Hepatocyte (in vitro differentiated cells): Measurements from ENCODE around the gene NRG2. TPM values are rescaled to one million over a fixed set of nuclear protein-coding genes. Genes with fewer than 3 reads are reported as not detected.

Experiments
- DNase-seq: peaks from one replicate; pipeline ENCODE4 v3.0.0-alpha.2; 2016; ENCODE audit warnings: low spot score
- H2AFZ ChIP-seq: fragments of 200-600 bp; sonication (generic); 2 replicates; pipeline ENCODE4 v1.6.0; 2016; ENCODE audit warnings: antibody characterized with exemption, mild to moderate bottlenecking
- H3K27ac ChIP-seq: fragments of 200-600 bp; sonication (generic); 2 replicates; pipeline ENCODE4 v1.5.1; 2016; ENCODE audit warnings: mild to moderate bottlenecking
- H3K27me3 ChIP-seq: fragments of 200-600 bp; sonication (generic); 2 replicates; pipeline ENCODE4 v1.6.1; 2016
- H3K36me3 ChIP-seq: fragments of 200-600 bp; sonication (generic); replicated peaks from 2 replicates; pipeline ENCODE4 v1.5.1; 2016; ENCODE audit warnings: low read depth; ENCODE audit not compliant: insufficient read depth
- H3K4me1 ChIP-seq: fragments of 200-600 bp; sonication (generic); 2 replicates; pipeline ENCODE4 v1.5.1; 2016; ENCODE audit warnings: mild to moderate bottlenecking, moderate library complexity; ENCODE audit not compliant: insufficient read depth
- H3K4me2 ChIP-seq: fragments of 200-600 bp; sonication (generic); 2 replicates; pipeline ENCODE4 v1.6.0; 2016
- H3K4me3 ChIP-seq: fragments of 200-600 bp; sonication (generic); 2 replicates; pipeline ENCODE4 v1.5.1; 2016; ENCODE audit warnings: mild to moderate bottlenecking
- H3K79me2 ChIP-seq: fragments of 200-600 bp; sonication (generic); 2 replicates; pipeline ENCODE4 v1.6.0; 2017; ENCODE audit warnings: mild to moderate bottlenecking
- H3K9me2 ChIP-seq: fragments of 200-600 bp; sonication (generic); replicated peaks from 2 replicates; pipeline ENCODE4 v1.6.0; 2017; ENCODE audit warnings: mild to moderate bottlenecking; ENCODE audit not compliant: insufficient read depth
- H3K9me3 ChIP-seq: fragments of 200-600 bp; sonication (generic); 2 replicates; pipeline ENCODE4 v1.5.1; 2016; ENCODE audit warnings: low read depth, mild to moderate bottlenecking
- H4K20me1 ChIP-seq: fragments of 200-600 bp; sonication (generic); 2 replicates; pipeline ENCODE4 v1.6.0; 2016; ENCODE audit warnings: mild to moderate bottlenecking; ENCODE audit not compliant: insufficient read depth, poor library complexity, severe bottlenecking
- CTCF ChIP-seq: fragments of 200-600 bp; sonication (generic); IDR thresholded peaks from 2 replicates; pipeline ENCODE4 v1.5.1; 2016; ENCODE audit warnings: antibody characterized with exemption, mild to moderate bottlenecking; ENCODE audit not compliant: poor library complexity
- EZH2 ChIP-seq: fragments of 200-600 bp; sonication (generic); IDR thresholded peaks from 2 replicates; pipeline ENCODE4 v1.6.1; 2016; ENCODE audit warnings: antibody characterized with exemption, mild to moderate bottlenecking, borderline replicate concordance
- EZH2phosphoT487 ChIP-seq: fragments of 200-600 bp; sonication (generic); IDR thresholded peaks from one replicate; pipeline ENCODE4 v1.6.1; 2018; ENCODE audit warnings: antibody characterized with exemption, mild to moderate bottlenecking, low read depth, moderate library complexity; ENCODE audit not compliant: unreplicated experiment, severe bottlenecking
- WGBS: methylation state at CpG from one replicate; pipeline ENCODE4 v1.1.6; 2016; ENCODE audit warnings: low lambda C conversion rate; ENCODE audit errors: missing lambda C conversion rate; 5-methylcytosine and 5-hydroxymethylcytosine counted together
- polyA plus RNA-seq: library from polyadenylated mRNA; unstranded; fragments of >200 nt; fragmentation: Nextera tagmentation; extraction: Ambion mirVana; gene quantifications from 2 replicates; pipeline ENCODE4 v1.2.1, GENCODE V29; 2016
- total RNA-seq: library from RNA; depleted of rRNA; stranded (reverse); fragments of >200 nt; gene quantifications from 2 replicates; pipeline ENCODE4 v1.2.3, GENCODE V29; 2014

NRG2 gene
- total and polyA plus RNA-seq, 2 experiments from 2014 or later: 1.4 to 1.5 TPM

DNA sequence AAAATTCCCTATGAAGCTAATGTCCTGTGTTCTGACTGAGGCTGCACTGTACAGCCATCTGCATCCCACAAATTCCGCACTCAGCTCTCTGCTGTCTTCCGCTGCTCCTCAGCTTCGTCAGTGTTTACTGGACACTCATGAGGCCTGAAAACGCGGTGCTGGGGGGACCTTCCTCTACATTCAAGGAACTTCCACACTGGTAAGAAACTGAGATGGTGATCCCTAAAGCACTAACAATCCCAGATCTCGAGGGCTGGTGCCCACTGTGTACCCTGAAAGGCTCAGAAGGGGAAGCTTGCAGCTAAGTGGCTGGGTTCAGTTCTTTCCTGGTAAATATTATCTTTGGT, 117.9 kb downstream of the NRG2 start:
- no peaks in the 10 kb centered on the region for H3K36me3 ChIP-seq
- WGBS: 88% methylated on average over 6 of the region's 6 CpGs
- H3K27ac ChIP-seq: no peak overlapping the region
- no peak for DNase-seq
- TF ChIP-seq EZH2: no peak
- no peak for TF ChIP-seq CTCF
- TF ChIP-seq EZH2phosphoT487: no peak
- H4K20me1 ChIP-seq: no peaks in the 10 kb centered on the region
- no peaks in the 10 kb centered on the region for H3K4me1 ChIP-seq
- H3K9me2 ChIP-seq: no peaks in the 10 kb centered on the region
- H3K27me3 ChIP-seq: no peaks in the 10 kb centered on the region
- no peaks in the 10 kb centered on the region for H3K79me2 ChIP-seq
- no peak overlapping the region for H3K4me3 ChIP-seq
- H3K4me2 ChIP-seq: no peak overlapping the region
- H2AFZ ChIP-seq: no peak overlapping the region
- H3K9me3 ChIP-seq: no peaks in the 10 kb centered on the region

GRCh38 chr5:139924294-139925215, 118.5 kb downstream of the NRG2 start:
- Histone ChIP-seq H3K9me2 (no peaks in the 10 kb centered on the region), H3K27me3 (no peaks in the 10 kb centered on the region), H3K79me2 (no peaks in the 10 kb centered on the region), H3K36me3 (no peaks in the 10 kb centered on the region), H3K4me2 (no peak overlapping the region), H2AFZ (no peak overlapping the region), H3K4me3 (no peak overlapping the region), H3K9me3 (no peaks in the 10 kb centered on the region), H4K20me1 (no peaks in the 10 kb centered on the region), H3K4me1 (no peaks in the 10 kb centered on the region), H3K27ac (no peak overlapping the region)
- no peak for DNase-seq
- WGBS: 91% methylated on average over 12 of the region's 12 CpGs
- TF ChIP-seq CTCF (no peak), EZH2 (no peak), EZH2phosphoT487 (no peak)

DNA sequence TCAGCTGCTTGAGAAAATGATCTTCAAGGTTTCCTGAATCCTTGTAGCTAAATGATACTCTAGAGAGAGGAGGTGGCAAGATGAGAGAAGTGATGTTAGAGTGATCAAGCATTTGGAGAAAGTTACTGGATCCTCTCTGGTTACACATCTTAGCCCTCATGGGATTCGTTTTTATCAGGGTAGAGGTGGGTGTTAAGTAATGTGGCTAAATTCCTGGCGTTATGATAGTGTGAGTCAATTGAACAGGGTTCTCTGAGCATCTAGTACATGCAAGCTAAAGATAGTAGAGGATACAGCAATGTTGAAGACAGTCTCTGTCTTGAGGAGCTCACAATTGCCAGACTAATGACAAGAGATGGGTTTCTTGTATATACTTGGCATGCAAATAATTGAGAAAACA, 123.8 kb downstream of the NRG2 start:
- H3K27me3 ChIP-seq: peaks cover 13% of the 10 kb centered on the region
- H3K9me2 ChIP-seq: no peaks in the 10 kb centered on the region
- no peak for DNase-seq
- H2AFZ ChIP-seq: no peak overlapping the region
- no peaks in the 10 kb centered on the region for H3K79me2 ChIP-seq
- no peak overlapping the region for H3K4me2 ChIP-seq
- no peak overlapping the region for H3K27ac ChIP-seq
- H3K4me3 ChIP-seq: no peak overlapping the region
- no peak for TF ChIP-seq EZH2phosphoT487
- no peak for TF ChIP-seq CTCF
- TF ChIP-seq EZH2: no peak
- no peaks in the 10 kb centered on the region for H3K36me3 ChIP-seq
- no peaks in the 10 kb centered on the region for H4K20me1 ChIP-seq
- WGBS: 51% methylated on average over 2 of the region's 2 CpGs
- H3K4me1 ChIP-seq: no peaks in the 10 kb centered on the region
- H3K9me3 ChIP-seq: no peaks in the 10 kb centered on the region
